ENCODE results near the gene ZNF800.

The ZNF800 gene

DNA sequence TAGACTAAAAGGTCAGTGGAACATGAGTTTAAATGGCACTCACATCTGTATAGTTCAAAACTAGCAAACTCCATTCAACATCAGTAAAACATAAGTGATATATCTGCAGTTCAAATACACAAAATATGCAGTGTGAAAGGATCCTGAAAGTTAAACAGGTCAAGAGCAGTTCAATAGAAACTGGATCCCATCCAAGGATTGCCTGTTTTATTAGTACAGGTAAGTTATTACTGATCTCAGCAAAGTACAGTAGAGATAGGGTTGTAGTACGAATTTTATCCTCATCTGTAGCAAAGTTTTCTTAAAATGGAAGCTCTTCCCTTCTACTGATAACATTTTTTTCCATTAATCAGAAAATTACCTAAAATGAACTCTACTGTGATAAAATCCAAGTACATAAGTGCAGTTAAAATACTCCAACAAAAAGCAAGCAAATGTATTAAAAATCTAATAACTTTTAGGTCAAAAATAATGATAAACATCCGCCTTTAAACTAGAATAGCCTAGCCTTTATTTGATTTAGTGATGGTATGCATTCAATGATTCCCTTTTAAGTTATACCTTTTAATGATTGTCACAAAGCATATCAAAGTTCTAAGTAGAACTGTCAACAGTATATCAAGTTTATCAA lies 2.2 kb downstream of the ZNF800 start:
- no peak for DNase-seq (ENCODE audit: low read depth)

DNA sequence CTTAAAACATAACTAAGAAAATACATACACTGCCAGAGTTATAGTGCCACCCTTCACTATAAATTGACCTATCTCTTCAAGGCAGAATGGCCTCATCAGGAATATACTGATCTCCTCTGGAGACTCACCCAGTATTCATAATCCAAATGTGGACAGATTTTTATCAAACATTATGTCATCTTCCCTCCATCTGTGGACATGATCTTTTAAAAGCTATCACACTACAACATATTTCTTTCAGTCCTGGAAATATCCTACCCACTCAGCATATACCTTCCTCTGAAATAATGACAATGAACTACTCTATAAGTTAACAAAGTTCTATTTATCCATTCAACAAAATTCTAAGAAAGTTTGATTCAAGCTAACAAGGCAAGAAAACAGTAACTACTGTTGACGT lies 3.2 kb downstream of the ZNF800 start:
- no peak for DNase-seq (ENCODE audit: low read depth)

DNA sequence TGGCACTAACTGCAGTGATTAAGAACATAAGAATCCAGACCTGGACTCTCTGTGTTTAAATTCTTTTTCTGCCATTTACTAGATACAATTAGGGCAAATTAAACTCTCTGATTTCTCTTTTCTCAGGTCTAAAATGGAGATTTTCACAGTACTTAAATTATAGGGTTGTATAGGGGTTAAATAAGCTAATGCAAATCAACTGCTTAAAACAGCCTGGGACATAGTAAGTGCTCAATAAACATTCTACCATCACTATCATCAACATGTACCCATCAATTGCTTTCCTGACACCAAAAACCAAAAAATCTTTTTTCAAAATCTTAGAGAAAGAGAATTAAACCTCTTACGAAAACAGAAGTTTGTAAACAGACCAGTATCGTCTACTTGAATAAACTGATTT lies 4.5 kb downstream of the ZNF800 start:
- DNase-seq (ENCODE audit: low read depth) = no peak

DNA sequence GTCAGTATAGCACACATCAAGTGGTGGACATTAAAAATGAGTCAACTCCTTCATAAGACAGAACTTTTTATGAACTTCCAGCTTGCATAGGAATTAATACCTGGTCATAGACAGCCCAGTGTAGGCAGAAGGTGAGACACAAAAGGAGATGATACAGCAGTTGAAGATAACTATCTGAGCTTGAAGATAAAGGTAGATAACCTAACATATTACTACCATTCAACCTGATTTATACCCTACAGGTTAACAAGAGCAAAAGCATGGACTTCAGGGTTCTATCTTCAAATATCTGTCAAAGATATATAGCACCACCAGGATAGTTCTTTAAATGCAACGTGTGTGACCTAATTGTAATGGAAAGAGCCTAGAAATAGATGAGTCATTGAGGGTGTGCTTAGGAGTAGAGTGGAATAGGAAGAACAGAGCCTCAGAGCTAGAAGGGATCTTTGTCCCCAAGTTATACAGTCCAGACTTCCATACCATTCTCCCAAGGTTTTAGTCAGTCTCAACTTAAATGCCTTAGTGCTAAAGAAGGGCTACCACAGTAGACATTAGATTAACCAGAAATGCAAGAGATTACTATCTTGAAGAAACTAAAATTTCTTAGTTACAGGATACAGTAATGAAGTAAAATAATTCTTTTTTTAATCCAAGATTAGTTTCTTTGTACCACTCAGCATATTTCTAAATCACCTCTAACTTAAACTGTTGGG lies 9.2 kb downstream of the ZNF800 start:
- no peak for DNase-seq (ENCODE audit: low read depth)

DNA sequence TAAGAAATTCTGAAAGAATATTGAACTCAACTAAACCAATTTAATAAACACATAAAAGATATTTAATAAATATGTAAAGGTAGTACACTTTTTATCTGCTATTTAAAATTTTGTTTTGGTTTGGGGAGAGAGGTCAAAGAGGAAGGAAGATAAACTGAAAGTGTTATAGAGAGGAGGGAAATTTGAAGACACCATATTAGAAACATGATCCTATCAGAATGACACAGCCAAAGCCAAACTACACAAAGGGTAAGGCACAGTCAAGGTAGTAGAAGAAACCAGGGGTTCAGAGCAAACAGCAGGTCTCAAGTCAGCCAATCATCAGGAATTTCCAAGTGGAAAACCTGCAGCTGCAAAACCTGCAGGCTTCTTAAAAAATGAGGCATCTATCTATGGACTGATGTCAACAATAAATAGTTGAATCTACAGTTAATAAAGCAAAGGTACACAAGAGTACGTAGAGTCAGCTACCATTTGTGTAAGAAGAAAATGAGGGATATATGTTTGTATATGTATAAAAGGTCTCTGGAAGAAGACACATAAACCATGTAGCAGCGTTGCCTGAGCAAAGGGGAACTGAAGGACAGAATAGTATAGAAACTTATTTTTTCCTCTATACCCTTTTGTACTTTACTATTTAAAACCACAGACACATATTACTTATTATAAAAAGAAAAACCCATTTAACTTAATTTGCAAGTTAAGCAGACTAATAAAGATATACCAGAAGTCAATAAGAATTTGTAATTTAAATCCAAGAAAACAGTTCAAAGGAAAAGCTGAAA lies 10.0 kb downstream of the ZNF800 start:
- DNase-seq (ENCODE audit: low read depth) = no peak

DNA sequence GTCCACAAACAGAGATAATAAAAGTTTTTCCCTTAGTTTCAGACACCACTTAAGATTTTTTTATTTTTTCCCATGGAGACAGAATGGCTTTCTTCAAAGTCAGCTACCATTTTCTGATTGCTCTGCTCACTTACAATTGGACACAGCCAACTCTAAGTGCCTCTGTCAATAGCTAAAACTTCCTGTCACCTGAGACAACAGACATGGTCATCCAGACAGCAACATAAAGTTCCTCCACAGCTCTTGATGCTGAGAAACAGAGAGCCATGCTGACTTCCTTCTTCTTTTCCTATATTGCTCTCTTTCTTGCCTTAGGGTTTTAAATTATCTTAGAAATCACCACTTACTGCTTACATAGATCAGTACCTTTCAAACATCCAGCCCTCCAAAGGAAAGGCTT lies 12.0 kb downstream of the ZNF800 start:
- no peak for DNase-seq (ENCODE audit: low read depth)

DNA sequence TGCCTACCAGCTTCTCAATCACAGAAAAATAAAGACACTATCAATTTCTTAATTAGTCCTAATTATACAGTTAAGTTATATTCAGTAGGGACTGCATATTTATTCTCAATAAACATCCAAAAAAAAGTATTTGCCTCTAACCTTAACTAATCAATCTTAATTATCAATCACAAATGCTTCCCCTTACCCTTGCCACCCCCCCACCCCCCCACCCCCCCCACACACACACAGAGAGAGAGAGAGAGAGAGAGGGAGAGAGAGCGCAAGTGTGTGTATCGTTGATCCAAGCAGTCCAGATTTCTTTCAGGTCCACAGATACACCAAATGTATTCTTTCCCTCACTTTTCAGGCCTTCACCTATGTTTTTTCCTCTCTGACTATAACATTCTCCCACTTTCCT lies 12.9 kb downstream of the ZNF800 start:
- DNase-seq (ENCODE audit: low read depth) = no peak

DNA sequence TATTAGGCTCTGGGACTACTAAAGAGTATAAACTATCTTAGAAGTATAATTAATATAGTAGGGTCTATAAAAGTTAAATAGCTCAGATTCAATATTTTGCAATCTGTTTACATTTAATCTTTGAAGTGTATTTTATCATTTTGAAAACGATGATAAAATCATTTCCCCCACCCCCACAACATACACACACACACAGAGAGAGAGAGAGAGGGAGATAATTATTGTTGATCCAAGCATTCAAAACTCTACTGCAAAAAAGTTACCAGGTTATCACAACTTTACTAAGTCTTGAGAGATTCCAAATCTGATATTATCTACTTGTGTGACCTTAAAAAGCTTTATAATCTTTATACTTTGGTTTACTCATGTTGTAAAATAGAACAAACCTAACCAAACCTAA lies 14.0 kb downstream of the ZNF800 start:
- DNase-seq (ENCODE audit: low read depth) = no peak

DNA sequence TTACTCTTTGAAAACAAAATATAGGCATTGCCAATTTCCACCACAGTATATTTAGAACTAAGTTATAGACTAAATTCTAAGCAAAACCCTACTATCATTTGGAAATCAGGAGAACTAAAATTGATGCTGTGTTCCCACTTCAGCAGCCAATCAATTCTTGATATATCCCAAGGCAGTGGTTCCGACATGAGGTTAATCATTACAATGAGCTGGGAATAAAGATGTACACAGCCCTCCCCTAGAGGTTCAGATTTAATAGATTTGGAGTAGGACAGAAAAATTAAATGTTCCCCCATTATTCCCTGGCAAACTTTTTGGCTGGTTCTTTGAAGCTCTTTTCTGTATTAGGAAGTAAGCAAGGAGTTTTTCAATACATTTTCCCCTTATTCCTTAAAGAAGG lies 15.1 kb downstream of the ZNF800 start:
- no peak for DNase-seq (ENCODE audit: low read depth)

DNA sequence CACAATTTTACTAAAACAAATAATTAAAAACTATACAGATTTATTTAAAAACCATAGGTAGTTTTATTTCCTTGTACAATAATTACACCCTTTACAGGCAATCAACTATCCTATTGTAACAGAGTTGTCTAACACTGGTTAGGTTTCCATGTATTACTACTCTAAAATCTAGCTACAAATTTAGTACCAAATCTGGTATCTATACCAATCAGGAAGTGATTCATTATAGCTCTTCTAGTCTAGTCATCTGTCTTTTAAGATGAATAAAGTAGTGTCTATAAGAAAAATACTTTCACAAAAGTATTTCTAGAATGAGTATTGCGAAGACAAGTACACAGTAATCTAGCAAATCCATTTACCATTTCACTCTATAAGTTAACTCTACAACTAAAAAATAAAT lies 16.9 kb downstream of the ZNF800 start:
- DNase-seq (ENCODE audit: low read depth) = no peak

DNA sequence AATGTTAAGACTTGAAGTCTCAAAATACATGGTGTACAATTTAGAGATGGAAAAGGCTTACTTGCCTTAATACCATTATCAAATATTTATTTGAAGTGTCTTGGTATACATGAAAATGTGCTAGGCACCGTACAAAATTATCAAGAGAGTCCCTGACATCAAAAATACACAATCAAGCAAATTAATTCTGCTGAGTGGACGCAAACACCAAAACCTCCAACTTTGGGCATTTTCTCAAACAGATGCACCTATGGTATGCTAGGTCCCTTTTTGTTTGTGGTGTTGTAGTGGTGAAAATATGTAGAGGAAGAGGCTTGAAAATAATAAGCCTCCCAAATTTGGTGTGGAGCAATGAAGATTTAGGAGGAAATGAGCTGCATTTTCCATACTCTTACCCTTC lies 24.8 kb downstream of the ZNF800 start:
- no peak for DNase-seq (ENCODE audit: low read depth)

DNA sequence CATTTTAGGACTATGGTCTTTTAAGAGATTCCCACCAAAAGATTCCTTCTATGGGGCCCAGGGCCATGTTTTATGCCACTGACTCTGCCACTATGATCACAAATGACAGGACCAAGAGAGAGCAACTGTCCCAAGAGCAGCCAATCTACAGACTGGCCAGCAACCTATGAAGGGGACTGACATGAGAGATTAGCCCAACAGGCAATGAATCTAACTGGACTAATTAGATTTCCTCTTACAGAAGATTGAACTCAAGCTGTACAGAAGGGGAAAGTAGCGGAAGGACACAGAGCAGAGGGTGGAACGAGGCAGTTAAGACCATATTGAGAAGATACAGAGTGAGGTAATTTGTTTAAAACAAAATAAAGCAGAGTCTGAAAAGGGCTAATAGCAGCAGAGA lies 25.8 kb downstream of the ZNF800 start:
- no peak for DNase-seq (ENCODE audit: low read depth)

DNA sequence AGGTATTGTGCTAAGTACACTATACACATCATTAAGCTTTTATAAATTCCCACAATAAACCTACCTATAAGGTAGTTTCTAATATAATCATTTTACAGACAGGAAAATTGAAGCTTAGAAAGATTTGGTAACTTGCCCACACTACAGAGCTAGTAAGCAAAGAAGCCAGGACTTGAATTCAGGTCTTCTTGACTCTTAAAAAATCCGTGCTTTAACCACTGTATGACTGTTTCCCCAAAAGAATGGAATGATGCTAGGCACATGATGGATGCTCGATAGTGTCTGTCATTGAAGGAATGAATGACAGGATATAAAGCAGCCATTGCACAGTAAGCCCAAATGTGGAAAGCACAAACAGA lies 26.6 kb downstream of the ZNF800 start:
- DNase-seq (ENCODE audit: low read depth) = no peak

DNA sequence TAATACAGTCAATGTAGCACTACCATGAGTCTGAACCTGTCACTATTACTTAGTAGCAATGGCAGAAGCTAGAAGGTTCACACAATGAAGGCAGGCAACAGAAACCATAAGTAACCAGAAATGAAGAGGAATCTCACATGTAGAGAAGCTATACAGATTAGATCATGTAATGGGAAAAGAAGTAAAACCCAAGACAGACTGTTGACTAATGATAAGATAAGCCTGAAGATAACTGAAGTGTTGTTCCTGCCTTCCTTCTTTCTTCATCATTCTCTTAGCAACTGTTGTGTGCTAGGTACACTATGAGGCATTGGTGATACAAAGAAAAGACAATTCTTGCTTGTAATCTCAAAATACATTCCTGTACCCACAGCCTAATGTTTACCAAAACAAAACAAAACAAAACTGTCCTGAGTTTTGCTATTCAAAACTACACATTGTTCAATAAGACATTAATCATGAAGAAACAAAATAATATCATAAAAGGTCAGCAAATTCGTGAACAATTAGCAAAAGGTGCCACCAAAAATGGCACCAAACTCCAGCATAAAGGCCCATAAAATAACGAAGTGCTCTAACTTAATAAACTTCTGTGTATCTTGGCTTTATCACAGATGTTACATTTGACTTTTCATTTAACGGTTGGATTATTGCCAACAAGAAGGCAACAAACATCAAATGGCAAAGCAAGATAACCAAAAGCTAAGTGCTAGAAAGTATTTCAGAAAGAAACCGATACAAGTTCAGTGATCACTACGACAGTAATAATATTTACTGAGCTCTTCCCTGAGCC lies 27.1 kb downstream of the ZNF800 start:
- no peak for DNase-seq (ENCODE audit: low read depth)

DNA sequence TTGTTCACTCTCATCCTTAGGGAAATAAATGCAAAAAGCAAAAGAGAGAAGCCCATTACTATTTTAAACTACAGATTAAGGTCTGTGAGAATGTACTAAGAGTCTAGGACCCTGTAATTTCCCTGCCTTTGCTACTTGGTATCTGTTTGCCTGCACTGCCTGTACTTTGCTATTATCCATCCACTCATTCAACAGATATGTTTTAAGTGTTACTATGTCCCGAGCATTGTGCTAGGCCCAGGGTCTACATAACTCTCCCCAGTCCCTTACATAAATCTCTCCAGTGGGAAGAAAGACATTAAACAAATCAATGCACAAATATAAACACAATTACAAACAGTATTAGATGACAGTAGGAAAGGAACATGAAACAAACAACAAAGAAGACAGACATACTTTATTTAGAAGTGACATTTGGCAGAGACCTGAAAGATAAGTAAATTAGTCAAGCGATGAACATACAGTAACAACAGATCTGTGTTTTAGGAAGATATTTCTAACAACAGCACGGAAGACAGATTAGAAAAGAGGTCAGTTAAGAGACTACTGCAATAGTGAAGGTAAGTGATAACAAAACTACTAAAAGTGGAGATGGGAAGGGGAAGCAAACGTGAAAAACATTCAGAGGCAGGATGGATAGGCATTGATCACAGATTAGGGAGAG lies 30.0 kb downstream of the ZNF800 start:
- DNase-seq (ENCODE audit: low read depth) = no peak

DNA sequence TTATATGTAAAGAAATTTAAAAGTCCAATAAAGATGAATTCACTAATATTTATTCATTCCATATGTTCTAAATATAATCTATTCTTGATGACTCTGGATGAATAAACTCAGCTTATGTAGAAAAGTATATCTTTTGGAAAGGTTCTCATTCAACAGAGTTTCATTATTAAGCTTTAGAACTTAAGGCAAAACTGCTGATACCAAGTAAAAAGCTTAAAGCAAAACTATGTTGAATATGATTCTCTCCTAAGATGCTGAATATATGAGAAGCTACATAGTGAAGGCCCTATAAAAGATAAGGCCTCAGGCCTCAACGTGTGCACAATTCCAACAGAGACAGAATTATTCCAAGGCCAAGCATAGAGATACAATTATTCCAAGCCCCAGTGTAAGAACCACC lies 30.8 kb downstream of the ZNF800 start:
- no peak for DNase-seq (ENCODE audit: low read depth)

DNA sequence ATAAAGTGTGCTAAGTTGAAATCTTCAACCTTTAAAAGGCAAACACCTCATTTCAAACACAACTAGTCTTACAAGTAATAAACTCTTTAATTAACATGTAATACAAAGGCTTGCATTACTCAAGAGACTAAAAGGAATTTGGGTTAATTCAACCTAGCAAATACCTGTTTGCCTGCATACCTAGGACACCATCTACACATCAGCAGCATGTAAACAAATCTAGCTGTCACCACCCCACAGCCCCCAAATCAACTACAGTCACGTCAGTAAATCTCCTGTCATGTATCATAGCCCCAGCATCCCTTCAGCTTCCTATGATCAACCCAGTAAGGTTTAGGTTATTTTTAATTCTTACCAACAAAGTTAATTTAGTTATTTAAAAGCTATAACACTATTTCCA lies 33.5 kb downstream of the ZNF800 start:
- no peak for DNase-seq (ENCODE audit: low read depth)

DNA sequence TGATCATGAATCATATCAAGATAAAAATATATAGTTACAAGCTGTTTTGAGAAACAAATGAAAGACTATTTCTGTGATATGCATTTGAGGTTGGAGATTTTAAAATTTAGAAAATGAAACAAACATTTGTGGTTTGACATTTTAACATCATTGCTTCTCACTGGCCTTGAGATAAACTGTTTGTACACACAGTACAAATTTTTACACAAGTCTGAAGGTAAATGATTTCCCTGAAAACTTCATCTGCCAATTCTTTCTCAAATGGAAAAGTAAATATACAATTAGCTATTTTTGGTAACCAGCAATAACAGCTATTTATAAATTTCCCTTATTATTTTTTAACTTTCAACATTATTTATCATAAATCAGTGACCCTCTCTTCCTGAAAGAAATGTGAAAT lies 38.6 kb downstream of the ZNF800 start:
- DNase-seq (ENCODE audit: low read depth) = no peak

DNA sequence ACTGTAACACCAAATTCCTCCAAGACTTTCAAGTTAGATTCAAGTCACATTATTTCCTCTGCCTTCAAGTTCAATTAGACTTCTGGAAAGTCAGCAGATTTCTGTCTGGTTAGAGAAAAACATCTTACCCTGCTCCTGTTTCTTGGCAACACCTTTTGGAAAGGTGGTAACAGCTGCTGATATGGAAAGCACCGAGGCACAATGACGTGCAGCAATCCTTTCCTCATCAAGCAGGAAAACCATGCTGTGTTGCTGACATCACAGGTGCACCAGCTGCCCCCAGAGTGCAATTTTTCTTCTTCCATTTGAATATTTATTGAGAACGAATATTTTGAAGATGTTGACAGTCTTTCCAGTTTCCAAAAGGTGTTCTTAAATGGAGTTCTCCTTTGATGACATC lies 41.9 kb downstream of the ZNF800 start:
- DNase-seq (ENCODE audit: low read depth) = no peak

DNA sequence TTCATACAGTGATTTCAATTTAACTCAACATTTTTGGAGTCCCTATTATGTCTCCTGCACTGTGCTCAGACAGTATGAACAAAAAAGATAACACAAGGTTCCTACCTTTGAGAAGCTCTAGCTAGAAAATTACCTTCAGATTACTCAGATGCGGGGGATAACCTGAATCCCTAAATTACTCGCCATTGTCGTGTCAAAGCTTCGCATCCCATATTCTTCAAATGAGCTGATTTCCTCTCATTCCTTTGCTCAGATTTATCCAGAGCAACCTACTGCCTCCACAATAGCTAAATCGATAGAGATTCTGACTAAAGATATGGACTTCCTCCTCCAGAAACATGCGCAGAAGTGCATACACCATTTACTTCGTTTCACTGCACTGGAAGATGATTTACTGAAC lies 42.6 kb downstream of the ZNF800 start:
- DNase-seq (ENCODE audit: low read depth) = no peak

DNA sequence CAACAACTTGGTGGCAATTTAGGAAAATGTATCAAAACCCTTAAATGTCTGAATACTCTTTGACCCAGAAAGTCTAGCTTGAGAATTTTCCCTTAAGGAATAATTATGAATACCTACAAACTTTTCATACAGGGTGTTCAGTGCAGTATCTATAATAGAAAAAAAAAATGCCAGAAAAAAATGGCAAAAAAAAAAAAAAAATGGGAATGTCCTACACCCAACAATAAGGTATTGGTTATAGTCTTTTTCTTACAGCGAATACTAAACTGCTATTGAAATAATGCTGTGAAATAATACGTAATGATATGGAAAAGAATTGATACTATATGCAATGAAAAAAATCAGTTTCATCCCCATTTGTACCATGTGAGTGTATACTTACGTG lies 44.3 kb downstream of the ZNF800 start:
- DNase-seq (ENCODE audit: low read depth) = no peak

Measured in T follicular helper cell (primary cell).